Lung (tissue), 12 donors: ENCODE results near the gene DCAF5. TPM values are rescaled to one million over a fixed set of nuclear protein-coding genes. Genes with fewer than 3 reads are reported as not detected.

ENCODE experiments used
- ATAC-seq: fragments of 200-7000 bp; cut with Tn5 transposase; one replicate; pipeline ENCODE4 v1.9.1; 2020; ENCODE audit warnings: moderate number of reproducible peaks; ENCODE audit not compliant: insufficient read depth, low FRiP score
- DNase-seq, 3 donors: peaks; one replicate each; pipeline ENCODE4 v3.0.0-alpha.2; 2013 to 2017
- H3K27ac ChIP-seq, 2 donors: one replicate each; pipeline ENCODE4 v1.5.1; 2013; ENCODE audit warnings: mild to moderate bottlenecking in 2 of 2, moderate library complexity in 2 of 2, control low read depth in 1 of 2, inconsistent platforms in 1 of 2, low read depth in 1 of 2, low read length in 1 of 2
- H3K27me3 ChIP-seq, 3 donors: one replicate each; pipeline ENCODE4 v1.5.1; 2013; ENCODE audit warnings: low read length in 2 of 3; ENCODE audit not compliant: control insufficient read depth in 3 of 3, insufficient read depth in 3 of 3
- H3K36me3 ChIP-seq, 4 donors: one replicate each; pipeline ENCODE4 v1.5.1; 2013; ENCODE audit warnings: low read length in 4 of 4, mild to moderate bottlenecking in 1 of 4, moderate library complexity in 1 of 4; ENCODE audit not compliant: control insufficient read depth in 4 of 4, insufficient read depth in 4 of 4
- H3K4me1 ChIP-seq, 5 donors: one replicate each; pipeline ENCODE4 v1.5.1; 2013; ENCODE audit warnings: low read length in 5 of 5, mild to moderate bottlenecking in 2 of 5, moderate library complexity in 1 of 5; ENCODE audit not compliant: control insufficient read depth in 5 of 5, insufficient read depth in 5 of 5
- H3K4me3 ChIP-seq: one replicate; pipeline ENCODE4 v1.5.1; 2013; ENCODE audit warnings: mild to moderate bottlenecking, control low read depth, moderate library complexity
- H3K9ac ChIP-seq, 2 donors: one replicate each; pipeline ENCODE4 v1.5.1; 2013; ENCODE audit warnings: low read length in 2 of 2, control low read depth in 1 of 2; ENCODE audit not compliant: insufficient read depth in 1 of 2
- H3K9me3 ChIP-seq, 4 donors: one replicate each; pipeline ENCODE4 v1.5.1; 2013; ENCODE audit warnings: low read length in 3 of 4, mild to moderate bottlenecking in 1 of 4, moderate library complexity in 1 of 4; ENCODE audit not compliant: control insufficient read depth in 4 of 4, insufficient read depth in 3 of 4
- WGBS, 2 donors: extraction: QIAGEN DNeasy Blood & Tissue Kit; methylation state at CpG; one replicate each; pipeline ENCODE4 v1.1.7; 2013; 5-methylcytosine and 5-hydroxymethylcytosine counted together
- polyA plus RNA-seq, 2 donors: library from polyadenylated mRNA; stranded (reverse); fragments of 200-250 nt; gene quantifications; one replicate each; pipeline ENCODE4 v1.2.1, GENCODE V29; 2013
- total RNA-seq, 2 donors: library from RNA; depleted of rRNA in 1 of 2; stranded (reverse); fragments of >200 nt in 1 of 2; gene quantifications; one replicate each; pipeline ENCODE4 v1.2.1, GENCODE V29; 2014 to 2021
- TF ChIP-seq, protein P1 (sequence below): IDR thresholded peaks from 2 replicates; pipeline ENCODE4 v1.5.1; 2012; ENCODE audit warnings: mild to moderate bottlenecking; ENCODE audit errors: control extremely low read depth, extremely low read depth
- donor health status: control.
- donor health status: control.
- donor health status: Bipolar disorder and iron deficiency.
- donor health status: healthy.
- donor health status: DM: yes; HTN: yes; CAD: no.

Gene DCAF5
- total and polyA plus RNA-seq, 4 donors = 20.2 to 50.4 (median 31.2) TPM

DNA sequence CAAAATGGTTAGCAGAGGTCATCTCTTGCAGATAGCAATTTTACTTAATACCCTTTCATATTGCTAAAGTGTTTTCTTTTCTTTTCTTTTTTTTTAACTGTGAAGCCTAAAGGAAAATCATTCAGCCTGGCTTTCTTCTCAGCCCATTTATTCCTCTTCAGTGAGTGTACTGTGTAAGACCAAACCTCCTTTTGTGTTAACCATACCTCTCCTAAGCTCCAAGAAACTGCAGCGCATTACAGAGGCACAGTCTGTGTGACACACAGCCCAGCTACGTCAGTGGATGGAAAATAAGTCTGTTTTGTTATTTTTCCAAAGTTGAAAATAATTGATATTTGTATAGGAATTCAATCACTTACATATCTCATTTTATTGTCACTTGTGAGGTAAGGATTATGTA, 21.7 kb downstream of the DCAF5 start:
- H3K4me1 ChIP-seq = peaks cover 2 to 24% (median 10%) of the 10 kb centered on the region in 5 donors
- TF ChIP-seq, protein P1, sequence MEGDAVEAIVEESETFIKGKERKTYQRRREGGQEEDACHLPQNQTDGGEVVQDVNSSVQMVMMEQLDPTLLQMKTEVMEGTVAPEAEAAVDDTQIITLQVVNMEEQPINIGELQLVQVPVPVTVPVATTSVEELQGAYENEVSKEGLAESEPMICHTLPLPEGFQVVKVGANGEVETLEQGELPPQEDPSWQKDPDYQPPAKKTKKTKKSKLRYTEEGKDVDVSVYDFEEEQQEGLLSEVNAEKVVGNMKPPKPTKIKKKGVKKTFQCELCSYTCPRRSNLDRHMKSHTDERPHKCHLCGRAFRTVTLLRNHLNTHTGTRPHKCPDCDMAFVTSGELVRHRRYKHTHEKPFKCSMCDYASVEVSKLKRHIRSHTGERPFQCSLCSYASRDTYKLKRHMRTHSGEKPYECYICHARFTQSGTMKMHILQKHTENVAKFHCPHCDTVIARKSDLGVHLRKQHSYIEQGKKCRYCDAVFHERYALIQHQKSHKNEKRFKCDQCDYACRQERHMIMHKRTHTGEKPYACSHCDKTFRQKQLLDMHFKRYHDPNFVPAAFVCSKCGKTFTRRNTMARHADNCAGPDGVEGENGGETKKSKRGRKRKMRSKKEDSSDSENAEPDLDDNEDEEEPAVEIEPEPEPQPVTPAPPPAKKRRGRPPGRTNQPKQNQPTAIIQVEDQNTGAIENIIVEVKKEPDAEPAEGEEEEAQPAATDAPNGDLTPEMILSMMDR = no peak
- 95 to 98% methylated on average over 2 of the region's 2 CpGs for WGBS, 2 donors
- no peaks in the 10 kb centered on the region for H3K9me3 ChIP-seq
- H3K27me3 ChIP-seq = no peaks in the 10 kb centered on the region
- DNase-seq (no peak), ATAC-seq (no peak)
- no peaks in the 10 kb centered on the region for H3K36me3 ChIP-seq
- H3K4me3 ChIP-seq = no peak overlapping the region
- no peak overlapping the region for H3K27ac ChIP-seq
- H3K9ac ChIP-seq = no peak overlapping the region

DNA sequence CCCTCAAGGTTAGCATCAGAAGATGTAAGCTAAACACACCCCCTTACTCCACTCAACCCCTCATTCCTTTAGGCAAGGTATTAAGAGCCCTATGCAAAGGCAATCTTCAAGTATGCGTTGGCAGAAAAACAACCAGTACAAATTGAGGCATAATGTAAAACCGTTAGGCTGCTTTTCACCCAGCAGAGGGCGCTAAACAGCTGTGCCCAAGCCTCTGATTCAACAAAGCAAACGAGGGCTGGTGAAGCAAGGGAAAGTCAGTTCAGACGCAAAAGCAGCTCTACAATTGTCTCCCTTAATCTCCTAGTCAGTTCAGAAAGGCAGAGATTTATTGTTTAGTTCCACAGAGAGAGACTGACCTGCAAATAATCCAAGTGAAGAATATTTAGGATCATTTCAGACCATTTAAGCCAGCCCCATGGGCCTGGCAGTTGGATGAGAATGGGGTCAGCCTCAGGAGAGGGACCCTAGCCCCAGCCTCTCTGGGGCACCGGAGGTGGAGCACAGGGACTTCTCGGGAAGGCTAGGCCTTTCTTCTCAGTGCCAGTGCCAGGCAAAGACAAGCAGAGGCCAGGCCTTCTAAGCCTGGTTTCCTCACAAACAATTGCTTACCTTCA, 23.5 kb downstream of the DCAF5 start:
- Histone ChIP-seq H3K4me1 (peaks cover 2 to 24% (median 10%) of the 10 kb centered on the region in 5 donors), H3K9ac (peak overlapping the region in 1 of 2 donors; percentile 1), H3K27ac (peak overlapping the region; percentile 14 to 75), H3K9me3 (no peaks in the 10 kb centered on the region), H3K36me3 (no peaks in the 10 kb centered on the region), H3K4me3 (no peak overlapping the region), H3K27me3 (no peaks in the 10 kb centered on the region)
- WGBS, 2 donors = 21 to 28% methylated on average over 7 of the region's 7 CpGs
- TF ChIP-seq, protein P1 = peak; percentile 91
- ATAC-seq (peak; percentile 60), DNase-seq (peak; percentile 82 to 93 (median 90))

DNA sequence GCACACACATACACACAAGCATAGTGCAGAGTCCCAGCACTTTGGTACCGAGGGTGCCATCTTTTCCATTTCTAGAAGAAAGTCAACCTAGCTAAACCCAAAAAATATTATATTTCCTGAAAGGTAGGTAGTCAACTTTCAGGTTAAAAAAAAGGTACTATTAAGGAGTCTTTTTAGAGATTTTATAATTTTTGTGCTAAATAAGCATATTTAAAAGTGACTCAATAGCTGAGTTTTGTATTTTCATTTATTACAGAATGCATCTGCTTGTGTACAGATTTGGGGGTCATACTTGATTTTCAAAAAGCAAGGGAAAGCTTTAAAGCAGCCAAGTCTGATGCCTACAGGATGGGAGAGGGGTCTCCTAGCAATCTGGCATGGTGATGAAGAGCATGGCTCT, 34.6 kb downstream of the DCAF5 start:
- Histone ChIP-seq H3K4me1 (peaks cover 0 to 9% (median 0%) of the 10 kb centered on the region in 5 donors), H3K9me3 (no peaks in the 10 kb centered on the region), H3K4me3 (no peak overlapping the region), H3K27ac (no peak overlapping the region), H3K9ac (no peak overlapping the region), H3K36me3 (peaks cover 21 to 41% (median 33%) of the 10 kb centered on the region in 4 donors), H3K27me3 (no peaks in the 10 kb centered on the region)
- TF ChIP-seq, protein P1 = no peak
- DNase-seq (no peak), ATAC-seq (no peak)
- WGBS, 2 donors = 97% methylated on average over 1 of the region's 1 CpG
